GM12878 (cell line): ENCODE data around the gene WFIKKN1.

Experiments used
- CBX3 ChIP-seq: fragments of 200-600 bp; sonication (generic); IDR thresholded peaks from 2 replicates; pipeline ENCODE4 v1.6.1; 2016; ENCODE audit warnings: low read depth, borderline replicate concordance
- DPF2 ChIP-seq: fragments of 450-650 bp; IDR thresholded peaks from 2 replicates; pipeline ENCODE4 v1.6.1; 2017; ENCODE audit warnings: mild to moderate bottlenecking
- EP300 ChIP-seq, 2 experiments: fragments of 150-350 bp in 1 of 2; IDR thresholded peaks; 2 replicates each; pipeline ENCODE4 v1.6.1; 2011 to 2012; ENCODE audit warnings: low read depth in 2 of 2, low read length in 2 of 2, borderline replicate concordance in 1 of 2, improper control_type of control experiment in 1 of 2, inconsistent platforms in 1 of 2; ENCODE audit not compliant: control insufficient read depth in 1 of 2
- FOXM1 ChIP-seq: IDR thresholded peaks from 2 replicates; pipeline ENCODE4 v1.6.1; 2012; ENCODE audit warnings: low read depth, mild to moderate bottlenecking, inconsistent platforms, low read length, moderate library complexity
- MTA2 ChIP-seq: fragments of 450-650 bp; IDR thresholded peaks from 2 replicates; pipeline ENCODE4 v1.6.1; 2016; ENCODE audit warnings: low read depth, mild to moderate bottlenecking, moderate library complexity
- POLR2AphosphoS5 ChIP-seq: IDR thresholded peaks from 2 replicates; pipeline ENCODE4 v1.6.1; 2011; ENCODE audit warnings: mild to moderate bottlenecking, low read length, inconsistent platforms
- RB1 ChIP-seq: fragments of 450-650 bp; formaldehyde crosslinking; IDR thresholded peaks from 2 replicates; pipeline ENCODE4 v1.6.1; 2017; ENCODE audit warnings: mild to moderate bottlenecking, borderline replicate concordance
- REST ChIP-seq: IDR thresholded peaks from 2 replicates; pipeline ENCODE4 v1.6.1; 2012; ENCODE audit warnings: mild to moderate bottlenecking, low read depth, low read length
- SMC3 ChIP-seq: IDR thresholded peaks from 2 replicates; pipeline ENCODE4 v1.6.1; 2011; ENCODE audit warnings: low read length, improper control_type of control experiment, borderline replicate concordance
- TCF12 ChIP-seq: IDR thresholded peaks from 2 replicates; pipeline ENCODE4 v1.6.1; 2011; ENCODE audit warnings: low read depth, mild to moderate bottlenecking, low read length
- ZNF384 ChIP-seq: IDR thresholded peaks from 2 replicates; pipeline ENCODE4 v1.6.1; 2012; ENCODE audit warnings: low read depth, mild to moderate bottlenecking, low read length, improper control_type of control experiment, borderline replicate concordance
- ZZZ3 ChIP-seq: IDR thresholded peaks from 2 replicates; pipeline ENCODE4 v1.6.1; 2011; ENCODE audit warnings: low read depth; ENCODE audit not compliant: control insufficient read depth, insufficient read length
- TF ChIP-seq, protein P1 (sequence below), 3 experiments: IDR thresholded peaks in 2 of 3; conservative IDR thresholded peaks in 1 of 3; 2 replicates each; pipeline ENCODE4 v1.5.1; 2011; ENCODE audit warnings: low read depth in 3 of 3, low read length in 3 of 3, mild to moderate bottlenecking in 3 of 3, control low read depth in 2 of 3, moderate library complexity in 2 of 3, inconsistent platforms in 1 of 3, mixed read lengths in 1 of 3; ENCODE audit not compliant: control insufficient read depth in 2 of 3, insufficient read depth in 1 of 3; ENCODE audit errors: extremely low read depth in 1 of 3

DNA sequence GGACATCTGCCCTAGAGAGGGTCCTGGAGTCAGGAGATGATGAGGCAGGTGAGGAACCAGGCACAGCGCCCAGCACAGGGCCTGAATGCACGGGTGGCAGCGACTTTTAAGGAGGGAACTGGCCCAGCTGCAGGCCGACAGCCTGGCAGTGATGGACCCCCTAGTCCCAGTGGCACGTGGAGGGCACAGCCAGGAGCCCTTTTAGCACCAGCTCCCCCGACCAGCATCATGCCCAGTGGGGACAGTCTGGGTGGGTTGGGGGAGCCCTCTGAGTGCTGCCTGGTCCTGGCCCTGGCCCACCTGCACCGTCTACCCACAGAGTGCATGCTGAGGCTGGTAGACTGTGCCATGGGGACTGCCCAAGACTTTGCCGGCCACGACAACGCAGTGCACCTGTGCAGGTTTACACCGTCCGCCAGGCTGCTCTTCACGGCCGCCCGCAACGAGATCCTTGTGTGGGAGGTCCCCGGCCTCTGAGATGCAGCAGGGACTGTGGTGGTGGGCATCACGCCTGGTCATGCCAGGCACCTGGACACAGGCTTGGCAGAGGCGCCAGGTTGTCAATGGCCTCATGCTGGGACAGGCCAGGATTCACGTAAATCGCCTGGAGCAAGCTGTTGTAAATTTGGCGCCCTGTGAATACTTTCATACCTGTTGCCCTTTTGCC is 36.5 kb downstream of the WFIKKN1 start:
- TF ChIP-seq TCF12 (no peak), FOXM1 (no peak), DPF2 (no peak), MTA2 (no peak), EP300 (IDR thresholded peaks at IDR 0.05; ENCODE audit: borderline replicate concordance in 1 of 2, control insufficient read depth in 1 of 2, low read depth in 2 of 2, low read length in 2 of 2) (no peak), REST (no peak), SMC3 (no peak), ZZZ3 (no peak), POLR2AphosphoS5 (no peak), CBX3 (no peak), ZNF384 (no peak), RB1 (no peak)
- TF ChIP-seq, protein P1, sequence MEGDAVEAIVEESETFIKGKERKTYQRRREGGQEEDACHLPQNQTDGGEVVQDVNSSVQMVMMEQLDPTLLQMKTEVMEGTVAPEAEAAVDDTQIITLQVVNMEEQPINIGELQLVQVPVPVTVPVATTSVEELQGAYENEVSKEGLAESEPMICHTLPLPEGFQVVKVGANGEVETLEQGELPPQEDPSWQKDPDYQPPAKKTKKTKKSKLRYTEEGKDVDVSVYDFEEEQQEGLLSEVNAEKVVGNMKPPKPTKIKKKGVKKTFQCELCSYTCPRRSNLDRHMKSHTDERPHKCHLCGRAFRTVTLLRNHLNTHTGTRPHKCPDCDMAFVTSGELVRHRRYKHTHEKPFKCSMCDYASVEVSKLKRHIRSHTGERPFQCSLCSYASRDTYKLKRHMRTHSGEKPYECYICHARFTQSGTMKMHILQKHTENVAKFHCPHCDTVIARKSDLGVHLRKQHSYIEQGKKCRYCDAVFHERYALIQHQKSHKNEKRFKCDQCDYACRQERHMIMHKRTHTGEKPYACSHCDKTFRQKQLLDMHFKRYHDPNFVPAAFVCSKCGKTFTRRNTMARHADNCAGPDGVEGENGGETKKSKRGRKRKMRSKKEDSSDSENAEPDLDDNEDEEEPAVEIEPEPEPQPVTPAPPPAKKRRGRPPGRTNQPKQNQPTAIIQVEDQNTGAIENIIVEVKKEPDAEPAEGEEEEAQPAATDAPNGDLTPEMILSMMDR (IDR thresholded peaks at IDR 0.05 in 2 of 3, conservative IDR thresholded peaks at IDR 0.05 in 1 of 3; ENCODE audit: control insufficient read depth in 2 of 3, extremely low read depth in 1 of 3, insufficient read depth in 1 of 3, low read depth in 3 of 3, low read length in 3 of 3): no peak
